ENCODE measurements around the gene NAV1. TPM values are rescaled to one million over a fixed set of nuclear protein-coding genes. Genes with fewer than 3 reads are reported as not detected.
A peak's percentile ranks its signal among the peaks of the same experiment; 100 is the strongest.

Gene NAV1
- total and polyA plus RNA-seq, 2 of the 8 experiments (the other 6 are each of a cell fraction or from before 2014, with no cell fraction given): 9.9 to 42.7 TPM

- no peak overlapping the region for H3K27ac ChIP-seq (ENCODE audit: low read depth, low read length)
- POLR2A ChIA-PET (ENCODE audit: partially characterized antibody): interaction anchor here (1.4 kb wide), 1 partner anchor 9 kb away, joined by 3 read pairs; no protein-coding TSS in a partner anchor
- TF ChIP-seq SUZ12 (IDR thresholded peaks at IDR 0.05; ENCODE audit: low read length) (no peak), SP2 (IDR thresholded peaks at IDR 0.05; ENCODE audit: low read length) (no peak), CEBPB (IDR thresholded peaks at IDR 0.05; ENCODE audit: low read depth, low read length) (no peak), BCL11A (IDR thresholded peaks at IDR 0.05; ENCODE audit: low read depth in 2 of 2, low read length in 2 of 2) (no peak), SIRT6 (IDR thresholded peaks at IDR 0.05; ENCODE audit: low read length) (no peak), JUND (IDR thresholded peaks at IDR 0.05; ENCODE audit: low read length) (no peak), POU5F1 (IDR thresholded peaks at IDR 0.05; ENCODE audit: low read depth, low read length) (no peak), EZH2 (IDR thresholded peaks at IDR 0.05; ENCODE audit: low read depth, low read length, severe bottlenecking) (no peak), GABPA (IDR thresholded peaks at IDR 0.05; ENCODE audit: borderline replicate concordance, insufficient read depth, low read length) (no peak), SP4 (IDR thresholded peaks at IDR 0.05; ENCODE audit: low read length) (no peak), CHD1 (IDR thresholded peaks at IDR 0.05; ENCODE audit: low read depth, low read length) (no peak), CREB1 (IDR thresholded peaks at IDR 0.05) (no peak), KDM1A (IDR thresholded peaks at IDR 0.05; ENCODE audit: borderline replicate concordance, low read length) (no peak), RFX5 (IDR thresholded peaks at IDR 0.05; ENCODE audit: borderline replicate concordance, low read depth, low read length) (no peak), ASH2L (IDR thresholded peaks at IDR 0.05; ENCODE audit: low read length) (no peak), FOSL1 (IDR thresholded peaks at IDR 0.05; ENCODE audit: insufficient read depth, low read depth, low read length) (no peak)
Observed at GRCh38 chr1:201505503-201505890, 33.4 kb upstream of the NAV1 start.

More at GRCh38 chr1:201505503-201505890, 33.4 kb upstream of the NAV1 start:
- Histone ChIP-seq H2AK5ac (ENCODE audit: low read depth, low read length) (0 out of 2 replicates have a peak overlapping the region, but pooled peaks have one; percentile 28), H3K4me3 (ENCODE audit: extremely low read depth in 1 of 4, insufficient read depth in 2 of 4, low read depth in 3 of 4, low read length in 4 of 4) (no peak overlapping the region), H3K23ac (ENCODE audit: insufficient read length) (no peak overlapping the region), H2BK120ac (replicated peaks; ENCODE audit: low read depth, low read length) (no peak overlapping the region), H3K4me1 (replicated peaks in 1 of 4; ENCODE audit: control insufficient read depth in 3 of 4, insufficient read depth in 4 of 4, low read length in 3 of 4) (peaks cover 13 to 29% (median 19%) of the 10 kb centered on the region in 4 experiments), H4K20me1 (replicated peaks in 1 of 2; ENCODE audit: control insufficient read depth in 1 of 2, insufficient read depth in 2 of 2, low read length in 2 of 2) (no peaks in the 10 kb centered on the region), H3K79me1 (ENCODE audit: low read depth, low read length) (no peaks in the 10 kb centered on the region), H4K8ac (ENCODE audit: extremely low read depth, insufficient read depth, low read length) (no peak overlapping the region), H2BK12ac (ENCODE audit: low read depth, low read length) (peak overlapping the region; percentile 96; the same call in 1 of the 2 replicates), H3K4me2 (ENCODE audit: insufficient read depth in 1 of 2, low read depth in 2 of 2, low read length in 2 of 2) (peak overlapping the region in 1 of 2 experiments; percentile 70; a peak in 1 of 4 replicates), H3K9me3 (ENCODE audit: insufficient read depth in 2 of 2, low read depth in 1 of 2, low read length in 1 of 2) (no peaks in the 10 kb centered on the region), H3K23me2 (ENCODE audit: low read depth, low read length) (peaks cover 8% of the 10 kb centered on the region), H2BK15ac (ENCODE audit: low read length) (peak overlapping the region; percentile 88; the same call in 1 of the 2 replicates), H3K56ac (replicated peaks; ENCODE audit: insufficient read length, low read depth, low read length) (no peak overlapping the region), H3K36me3 (ENCODE audit: control insufficient read depth in 2 of 4, insufficient read depth in 4 of 4, low read length in 3 of 4) (no peaks in the 10 kb centered on the region), H3K14ac (ENCODE audit: insufficient read length) (no peak overlapping the region), H3K27me3 (replicated peaks in 1 of 4; ENCODE audit: control insufficient read depth in 3 of 4, extremely low read depth in 1 of 4, insufficient read depth in 3 of 4, low read length in 3 of 4) (peaks cover 3 to 33% (median 21%) of the 10 kb centered on the region in 4 experiments), H3K9ac (replicated peaks in 1 of 4; ENCODE audit: extremely low read depth in 1 of 4, low read depth in 3 of 4, low read length in 3 of 4) (no peak overlapping the region), H3K79me2 (ENCODE audit: control insufficient read depth in 1 of 2, insufficient read depth in 2 of 2, low read length in 2 of 2) (no peaks in the 10 kb centered on the region), H3K18ac (ENCODE audit: extremely low read depth, low read length) (peak overlapping the region; percentile 66; the same call in 1 of the 2 replicates), H3K4ac (replicated peaks; ENCODE audit: insufficient read length, low read depth, low read length) (no peak overlapping the region), H2BK5ac (ENCODE audit: low read depth, low read length) (no peak overlapping the region), H2AFZ (ENCODE audit: low read length) (no peak overlapping the region), H4K5ac (ENCODE audit: insufficient read length, low read depth, low read length) (no peak overlapping the region), H4K91ac (replicated peaks; ENCODE audit: insufficient read length, low read length) (no peak overlapping the region), H2BK20ac (ENCODE audit: low read length) (no peak overlapping the region)
- 48% methylated on average over 4 of the region's 4 CpGs; no CpG with 5 or more reads in 1 of the 2 experiments for WGBS, 2 experiments (ENCODE audit: extremely low coverage in 1 of 2, insufficient coverage in 1 of 2, insufficient read length in 1 of 2, insufficient replicate concordance in 2 of 2, low coverage in 1 of 2, low lambda C conversion rate in 2 of 2, missing lambda C conversion rate in 1 of 2)
- DNase-seq (ENCODE audit: low read depth in 1 of 2, low spot score in 2 of 2) (no peak), FAIRE-seq (no peak)
- CTCF ChIA-PET (ENCODE audit: partially characterized antibody): interaction anchor here (0.7 to 27.5 kb wide), 11 partner anchors 11 to 378 kb away, joined by 3 to 929 read pairs (median 3); partner anchors contain the start of gene NAV1

Measured in H1 (cell line).